NCI-H510A (cell line): ENCODE measurements around the gene CABYR.

Source experiments
- DNase-seq: peaks from one replicate; lab custom pipeline; 2025; lab: John Stamatoyannopoulos, UW

CABYR gene

DNA sequence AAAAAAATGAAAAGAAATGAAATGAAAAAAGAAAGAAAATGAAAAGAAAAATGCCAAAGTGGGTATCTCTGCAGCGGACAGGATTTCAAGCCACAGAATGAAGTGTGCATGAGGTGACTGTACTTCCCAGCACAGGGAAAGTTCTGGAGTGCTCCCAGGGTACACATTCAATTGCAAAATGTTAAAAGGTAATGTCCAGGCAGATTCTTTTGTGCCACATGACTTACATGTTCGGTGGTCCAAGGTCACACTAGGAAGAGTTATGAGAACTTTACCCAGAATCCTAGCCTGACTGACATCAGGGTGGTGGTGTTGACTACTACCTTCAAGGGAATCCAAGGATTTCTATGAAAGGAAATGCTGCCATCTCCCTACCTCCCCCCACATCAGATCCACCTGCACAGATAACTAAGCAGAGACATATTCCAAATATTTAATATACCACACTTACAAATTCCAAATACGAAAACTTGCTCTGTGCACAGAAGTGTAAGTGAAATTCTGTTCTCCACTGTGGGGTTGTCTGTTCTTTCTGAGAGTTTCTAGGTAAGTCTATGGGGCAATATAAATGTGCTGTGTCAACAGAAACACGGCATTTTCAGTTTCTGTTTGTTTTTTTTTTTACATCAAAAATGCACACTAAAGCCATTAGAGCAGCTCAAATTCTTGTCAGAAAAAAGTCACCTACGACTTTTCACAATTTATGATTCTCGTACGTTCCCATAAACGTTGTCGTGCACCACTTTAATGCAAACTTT, 56.6 kb downstream of the CABYR start:
- no peak for DNase-seq

DNA sequence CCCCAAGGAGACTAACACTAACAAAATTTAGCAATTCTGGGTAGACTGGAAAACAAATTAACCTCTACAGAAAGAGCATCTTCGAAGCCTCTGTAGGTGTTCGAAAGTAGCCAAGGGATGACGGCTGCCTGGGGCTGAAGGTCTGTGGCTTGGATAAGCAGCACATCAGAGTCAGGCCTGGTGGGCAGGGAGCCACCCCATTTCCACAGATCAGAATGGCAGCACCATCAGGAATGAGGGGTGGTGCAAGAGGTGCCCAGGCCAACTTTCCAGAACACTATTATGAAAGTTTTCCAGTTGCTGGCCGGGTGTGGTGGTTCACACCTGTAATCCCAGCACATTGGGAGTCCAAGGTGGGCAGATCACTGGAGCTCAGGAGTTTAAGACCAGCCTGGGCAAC, 57.9 kb downstream of the CABYR start:
- DNase-seq: no peak

DNA sequence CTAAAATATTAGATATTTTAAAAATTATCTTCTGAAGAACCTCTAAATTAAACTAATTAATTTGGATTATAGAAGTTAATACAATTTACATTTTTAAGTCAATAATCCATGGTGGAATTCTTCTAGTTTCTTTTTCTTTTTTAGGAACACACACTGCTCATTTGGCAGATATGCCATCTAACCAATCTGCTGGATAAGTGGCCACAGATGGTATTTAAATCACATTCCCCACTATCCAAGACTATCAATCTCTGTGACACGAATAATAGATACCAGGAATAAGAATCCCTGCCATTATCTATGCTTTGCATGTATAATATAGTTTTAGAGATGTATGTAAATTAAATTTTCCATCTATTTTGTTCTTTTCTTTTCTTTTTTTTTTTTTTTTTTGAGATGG, 58.5 kb downstream of the CABYR start:
- DNase-seq: no peak

DNA sequence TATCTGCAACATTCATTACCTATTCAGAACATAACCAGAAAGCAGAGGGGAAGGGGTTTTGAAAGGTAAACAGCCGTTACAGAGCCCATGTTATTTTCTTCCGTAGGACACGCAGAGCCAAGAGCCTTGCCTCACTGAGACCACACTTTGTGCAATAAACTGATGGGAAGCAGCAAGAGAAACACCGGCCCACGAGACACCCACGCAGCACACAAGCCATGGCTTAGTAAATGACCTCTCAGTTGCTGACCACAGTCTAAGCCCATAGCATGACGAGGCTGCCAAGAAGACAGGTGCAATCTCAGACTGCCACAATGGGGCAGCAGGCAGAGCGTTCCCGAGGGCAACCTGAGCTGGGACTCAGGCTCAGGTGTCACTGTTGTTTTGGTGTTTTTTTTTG, 59.6 kb downstream of the CABYR start:
- no peak for DNase-seq

DNA sequence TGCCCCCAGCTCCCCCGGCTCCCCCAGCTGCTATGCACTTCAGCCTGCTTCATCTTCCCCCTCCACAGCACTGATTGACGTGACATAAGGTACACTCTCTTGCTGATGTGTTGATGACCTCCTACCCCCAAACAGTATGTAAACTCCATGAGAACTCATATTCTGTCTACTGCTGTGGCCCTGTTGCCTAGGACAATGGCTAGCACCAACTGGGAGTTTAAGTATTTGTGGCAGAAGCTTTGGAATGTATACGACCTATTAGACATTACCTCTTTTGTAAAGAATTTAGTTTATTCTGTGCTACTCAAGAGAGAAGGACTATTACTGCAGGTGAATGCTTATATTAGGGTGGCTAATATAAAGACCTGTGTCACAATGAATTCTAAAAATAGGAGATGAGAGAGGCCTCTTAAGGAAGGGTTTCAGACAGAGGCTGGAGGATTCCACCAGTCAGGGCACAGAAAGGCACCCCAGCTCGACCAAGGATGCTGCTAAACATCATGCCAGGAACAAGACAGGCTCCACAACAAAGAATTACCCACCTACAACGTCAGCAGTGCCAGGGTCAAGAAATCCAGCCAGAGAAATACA, 60.6 kb downstream of the CABYR start:
- no peak for DNase-seq

DNA sequence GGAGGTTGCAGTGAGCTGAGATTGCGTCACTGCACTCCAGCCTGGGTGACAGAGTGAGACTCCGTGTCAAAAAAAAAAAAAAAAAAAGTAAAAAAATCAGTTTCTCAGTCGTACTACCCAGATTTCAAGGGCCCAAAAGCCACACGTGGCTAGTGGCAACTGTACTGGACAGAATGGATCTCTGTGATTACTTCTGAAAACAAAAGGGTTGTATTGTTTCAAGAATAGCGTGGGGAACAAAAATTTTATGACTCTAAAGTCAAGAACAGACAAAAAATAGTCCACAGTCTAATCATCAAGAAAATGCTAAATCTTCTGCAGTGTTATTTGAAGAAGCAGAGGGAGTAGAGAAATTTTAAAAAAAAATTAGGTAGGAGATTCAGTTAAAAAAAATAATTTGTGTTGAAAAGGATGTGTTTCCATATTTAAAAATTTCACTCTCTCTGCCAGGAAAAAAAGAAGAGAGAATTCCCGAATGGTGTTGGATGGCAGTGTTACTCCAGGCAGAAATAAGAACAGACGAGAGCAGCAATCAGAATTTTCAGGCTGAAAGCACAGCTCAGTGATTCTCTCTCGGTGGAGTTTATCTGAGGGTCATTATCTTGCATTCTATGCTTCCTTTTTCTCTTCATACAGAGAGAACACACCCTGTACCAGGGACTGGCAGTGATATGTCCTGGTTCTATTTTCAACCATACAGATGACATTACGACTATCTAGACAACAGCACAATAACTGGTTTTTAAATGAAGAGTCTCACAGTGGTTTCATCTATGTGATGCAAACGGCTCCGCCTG, 61.8 kb downstream of the CABYR start:
- no peak for DNase-seq

DNA sequence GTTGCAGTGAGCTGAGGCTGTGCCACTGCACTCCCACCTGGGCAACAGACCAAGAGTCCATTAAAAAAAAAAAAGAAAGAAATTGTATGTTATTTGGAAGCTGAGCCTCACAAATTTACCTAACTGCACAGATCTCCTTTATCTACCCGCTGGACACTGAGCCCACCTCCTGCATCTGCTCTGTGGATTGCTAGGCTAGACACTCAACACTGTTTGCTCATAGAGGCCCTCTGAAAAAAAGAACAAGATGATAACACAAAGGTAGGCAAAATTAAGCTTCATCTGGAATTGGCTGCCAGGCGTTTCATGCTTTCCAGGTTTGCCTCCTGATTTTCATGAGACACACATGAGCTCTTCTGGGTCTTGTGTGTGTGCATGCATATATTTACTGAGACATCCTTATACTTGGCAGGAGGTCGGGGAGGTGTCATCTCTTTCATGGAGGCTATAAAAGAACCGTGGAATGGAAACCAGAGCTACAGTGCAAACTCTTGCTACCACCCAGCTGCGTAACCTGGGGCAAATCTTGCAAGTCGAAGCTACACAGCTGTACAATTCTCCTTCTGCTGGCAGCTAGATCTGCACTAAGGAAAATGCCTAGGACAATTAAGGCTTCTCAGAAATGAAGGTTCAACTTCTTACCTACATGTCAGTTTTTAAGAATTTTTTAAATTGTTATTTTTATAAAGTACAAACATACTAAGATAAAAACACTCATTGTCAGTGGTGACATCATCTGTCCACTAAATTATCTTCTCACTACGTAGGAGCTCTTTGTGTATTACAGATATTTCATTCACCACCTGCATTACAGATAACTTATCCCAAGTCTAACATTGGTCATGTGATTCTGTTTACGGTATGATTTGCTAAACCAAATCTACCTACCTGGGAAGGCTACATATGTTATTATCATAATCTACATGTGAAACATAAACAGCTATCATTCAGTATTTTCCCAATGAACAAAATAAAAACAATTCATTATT, 63.1 kb downstream of the CABYR start:
- no peak for DNase-seq

DNA sequence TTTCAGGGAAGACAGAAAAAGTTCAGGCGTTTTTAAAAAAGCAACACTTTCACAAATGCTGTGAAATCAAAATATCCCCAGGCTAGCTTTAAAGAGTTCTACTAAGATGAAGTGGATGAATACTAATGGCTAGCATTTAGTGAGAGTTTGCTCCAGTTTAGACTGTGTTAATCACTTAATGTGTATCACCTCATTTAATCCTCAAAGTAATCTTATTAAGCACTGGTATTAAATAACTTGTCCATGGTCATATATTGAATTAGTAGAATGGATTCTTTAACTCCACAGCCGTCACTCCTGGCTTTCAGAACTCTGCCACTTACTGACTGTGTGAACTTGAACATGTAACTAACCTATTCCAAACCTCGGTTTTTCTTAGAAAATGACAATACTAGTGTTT, 66.0 kb downstream of the CABYR start:
- DNase-seq: no peak

DNA sequence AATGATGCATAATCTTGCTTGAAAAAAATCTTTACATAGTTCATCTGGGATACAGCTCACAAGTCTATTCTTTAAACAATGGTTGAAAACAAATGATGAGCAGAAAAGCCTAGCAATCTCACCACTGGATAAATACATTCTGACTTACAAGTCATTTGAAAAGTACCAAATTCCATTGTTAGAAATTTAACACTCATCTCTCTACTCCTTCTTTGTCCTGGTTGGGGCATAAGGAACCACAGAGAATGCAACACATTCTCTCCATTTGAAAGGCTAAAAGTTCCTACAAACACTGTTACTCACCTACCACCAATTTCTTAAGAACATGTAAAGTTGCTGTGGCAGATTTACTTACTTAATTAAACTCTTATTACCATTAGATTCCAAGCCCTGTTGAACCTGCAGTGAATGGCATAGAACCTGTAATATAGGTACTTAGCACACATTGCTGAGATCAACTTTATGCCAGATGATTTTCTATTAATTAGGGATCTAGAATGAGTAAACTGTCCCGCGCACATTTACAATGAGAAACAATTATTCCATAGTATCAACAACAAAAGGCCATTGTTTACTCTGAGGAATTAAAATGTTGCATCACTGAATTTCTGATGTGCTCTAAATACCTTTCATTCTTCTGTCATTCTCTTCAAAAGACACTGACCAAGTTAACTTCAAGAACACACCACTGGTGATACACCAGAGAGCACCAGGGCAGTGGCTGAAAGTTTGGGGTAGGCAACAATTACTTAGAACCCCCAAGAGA, 69.6 kb downstream of the CABYR start:
- DNase-seq: no peak

DNA sequence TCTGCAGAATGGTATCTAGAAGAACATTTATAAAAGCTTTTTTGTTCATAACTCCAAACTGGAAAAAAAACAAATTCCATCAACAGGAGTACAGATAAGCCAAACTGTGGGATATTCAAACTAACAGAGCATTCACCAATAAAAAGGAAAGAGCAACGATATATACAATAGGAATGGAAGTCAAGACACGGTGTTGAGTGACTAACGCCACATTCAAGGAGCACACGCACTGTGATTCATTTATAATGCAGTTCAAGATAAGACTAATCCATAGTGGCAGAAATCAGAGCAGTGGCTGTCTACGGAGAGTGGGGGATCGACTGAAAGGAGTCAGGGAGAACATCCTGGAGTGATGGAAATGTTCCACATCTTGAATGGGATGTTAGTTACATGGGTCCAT, 70.7 kb downstream of the CABYR start:
- no peak for DNase-seq
